GM23248 (cell line): ENCODE measurements around the gene ALX4.

Experiments used
- EZH2 ChIP-seq: fragments of 200-600 bp; sonication (generic); IDR thresholded peaks from 2 replicates; pipeline ENCODE4 v1.6.1; 2018; ENCODE audit warnings: antibody characterized with exemption, mild to moderate bottlenecking; ENCODE audit not compliant: insufficient read depth, poor library complexity, severe bottlenecking
- EZH2phosphoT487 ChIP-seq: fragments of 200-600 bp; sonication (generic); IDR thresholded peaks from 2 replicates; pipeline ENCODE4 v1.6.1; 2018; ENCODE audit warnings: antibody characterized with exemption, moderate library complexity, mild to moderate bottlenecking, low read depth; ENCODE audit not compliant: insufficient read depth

DNA sequence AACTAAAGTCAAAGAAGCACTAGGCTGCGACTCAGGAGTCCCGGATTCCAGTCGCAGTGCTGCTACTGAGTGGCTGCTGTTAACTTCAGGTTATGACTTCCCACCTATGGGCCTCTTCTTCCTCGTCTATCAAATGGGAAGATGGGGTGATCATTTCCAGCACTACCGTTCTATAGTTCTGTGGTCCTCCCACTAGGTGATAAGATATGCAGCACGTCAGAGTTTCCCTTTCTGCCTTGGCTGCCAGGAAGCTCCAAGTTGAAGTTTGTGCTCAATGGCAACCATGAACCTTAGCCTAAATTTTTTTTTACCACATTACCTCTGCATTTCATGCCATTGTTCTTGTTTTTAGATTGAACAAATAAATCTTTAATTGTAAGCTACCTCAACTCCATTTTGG is 38.7 kb downstream of the ALX4 start:
- no peak for TF ChIP-seq EZH2phosphoT487
- TF ChIP-seq EZH2: no peak
